Hepatocyte (in vitro differentiated cells): ENCODE results near the gene KIAA0825.

Source experiments
- CTCF ChIP-seq: fragments of 200-600 bp; sonication (generic); IDR thresholded peaks from 2 replicates; pipeline ENCODE4 v1.5.1; 2016; ENCODE audit warnings: antibody characterized with exemption, mild to moderate bottlenecking; ENCODE audit not compliant: poor library complexity
- EZH2 ChIP-seq: fragments of 200-600 bp; sonication (generic); IDR thresholded peaks from 2 replicates; pipeline ENCODE4 v1.6.1; 2016; ENCODE audit warnings: antibody characterized with exemption, mild to moderate bottlenecking, borderline replicate concordance
- EZH2phosphoT487 ChIP-seq: fragments of 200-600 bp; sonication (generic); IDR thresholded peaks from one replicate; pipeline ENCODE4 v1.6.1; 2018; ENCODE audit warnings: antibody characterized with exemption, mild to moderate bottlenecking, low read depth, moderate library complexity; ENCODE audit not compliant: unreplicated experiment, severe bottlenecking

GRCh38 chr5:94395468-94395867, 222.9 kb downstream of the KIAA0825 start:
- TF ChIP-seq EZH2 (no peak), CTCF (no peak), EZH2phosphoT487 (no peak)
